GM23338 (cell line): Measurements from ENCODE around the gene CUEDC2.

ENCODE experiments used
- CTCF ChIP-seq, 2 experiments: fragments of 200-600 bp in 1 of 2; sonication (generic) in 1 of 2; conservative IDR thresholded peaks; 2 replicates each; pipeline versions ENCODE4 v1.5.1 to v1.6.1; 2016 to 2017; ENCODE audit warnings: antibody characterized with exemption in 2 of 2, low read depth in 2 of 2, mild to moderate bottlenecking in 2 of 2, moderate library complexity in 1 of 2
- EZH2 ChIP-seq: fragments of 200-600 bp; sonication (generic); IDR thresholded peaks from one replicate; pipeline ENCODE4 v1.8.0; 2017; ENCODE audit warnings: antibody characterized with exemption, mild to moderate bottlenecking, low read depth; ENCODE audit not compliant: unreplicated experiment
- EZH2phosphoT487 ChIP-seq: fragments of 200-600 bp; sonication (generic); IDR thresholded peaks from one replicate; pipeline ENCODE4 v1.8.1; 2018; ENCODE audit warnings: antibody characterized with exemption; ENCODE audit not compliant: unreplicated experiment

GRCh38 chr10:102436312-102436711 lies 3.9 kb upstream of the CUEDC2 start:
- TF ChIP-seq CTCF (conservative IDR thresholded peaks at IDR 0.05; ENCODE audit: low read depth in 2 of 2) (no peak), EZH2phosphoT487 (no peak), EZH2 (no peak)
